Measurements from ENCODE around the gene CDK19.

CDK19 gene

GRCh38 chr6:110575925-110576463 lies 239.3 kb downstream of the CDK19 start:
- DNase-seq (ENCODE audit: low read depth) = no peak

GRCh38 chr6:110574817-110575216 lies 240.5 kb downstream of the CDK19 start:
- no peak for DNase-seq (ENCODE audit: low read depth)

GRCh38 chr6:110573537-110573936 lies 241.7 kb downstream of the CDK19 start:
- DNase-seq (ENCODE audit: low read depth) = no peak

- no peak for DNase-seq (ENCODE audit: low read depth)
These were observed 242.1 kb downstream of the CDK19 start for GRCh38 chr6:110573136-110573535.

GRCh38 chr6:110567957-110568696 lies 247.1 kb downstream of the CDK19 start:
- no peak for DNase-seq (ENCODE audit: low read depth)

GRCh38 chr6:110566346-110567125 lies 248.7 kb downstream of the CDK19 start:
- no peak for DNase-seq (ENCODE audit: low read depth)

- no peak for DNase-seq (ENCODE audit: low read depth)
These were observed 250.4 kb downstream of the CDK19 start for GRCh38 chr6:110564703-110565421.

GRCh38 chr6:110563711-110564110 lies 251.6 kb downstream of the CDK19 start:
- no peak for DNase-seq (ENCODE audit: low read depth)

- no peak for DNase-seq (ENCODE audit: low read depth)
These were observed 252.9 kb downstream of the CDK19 start for GRCh38 chr6:110562316-110562915.

GRCh38 chr6:110561696-110562095 lies 253.6 kb downstream of the CDK19 start:
- no peak for DNase-seq (ENCODE audit: low read depth)

GRCh38 chr6:110561008-110561396 lies 254.3 kb downstream of the CDK19 start:
- no peak for DNase-seq (ENCODE audit: low read depth)

GRCh38 chr6:110560239-110561007 lies 254.8 kb downstream of the CDK19 start:
- DNase-seq (ENCODE audit: low read depth) = no peak
